NT2/D1 (cell line): ENCODE data around the gene IFNGR2.

ENCODE experiments used
- SUZ12 ChIP-seq: IDR thresholded peaks from 2 replicates; pipeline ENCODE4 v1.6.1; 2011; ENCODE audit not compliant: insufficient read length, insufficient read depth; ENCODE audit errors: extremely low read depth
- ZNF274 ChIP-seq: IDR thresholded peaks from 2 replicates; pipeline ENCODE4 v1.6.1; 2011; ENCODE audit warnings: mild to moderate bottlenecking, low read depth, low read length

GRCh38 chr21:33396436-33396835 is 6.8 kb upstream of the IFNGR2 start:
- TF ChIP-seq SUZ12: no peak
- no peak for TF ChIP-seq ZNF274
